GM23248 (cell line): ENCODE results near the gene NFX1.

Experiments used
- EZH2 ChIP-seq: fragments of 200-600 bp; sonication (generic); IDR thresholded peaks from 2 replicates; pipeline ENCODE4 v1.6.1; 2018; ENCODE audit warnings: antibody characterized with exemption, mild to moderate bottlenecking; ENCODE audit not compliant: insufficient read depth, poor library complexity, severe bottlenecking
- EZH2phosphoT487 ChIP-seq: fragments of 200-600 bp; sonication (generic); IDR thresholded peaks from 2 replicates; pipeline ENCODE4 v1.6.1; 2018; ENCODE audit warnings: antibody characterized with exemption, moderate library complexity, mild to moderate bottlenecking, low read depth; ENCODE audit not compliant: insufficient read depth

DNA sequence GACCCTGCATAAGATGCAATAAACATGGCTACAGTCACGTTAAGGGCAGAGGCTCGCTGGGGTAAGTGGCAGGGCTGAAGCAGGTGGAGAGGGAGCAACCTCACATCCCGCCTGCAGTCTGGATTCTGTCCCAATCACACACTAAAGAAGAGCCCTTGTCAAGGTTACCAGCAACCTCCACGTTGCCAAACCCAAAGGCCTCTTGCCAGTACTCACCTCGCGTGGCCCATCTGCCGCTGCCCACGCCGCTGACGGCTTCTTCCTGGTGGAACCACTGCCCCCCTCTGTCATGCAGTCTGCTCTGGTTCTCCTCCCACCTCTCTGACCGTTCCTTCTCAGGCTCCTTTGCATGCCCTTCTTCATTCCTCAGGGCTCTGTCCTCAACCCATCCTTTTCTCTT is 103.3 kb downstream of the NFX1 start:
- TF ChIP-seq EZH2 (no peak), EZH2phosphoT487 (no peak)
